Spleen (tissue), 11 donors: Measurements from ENCODE around the gene CUBN. TPM values are rescaled to one million over a fixed set of nuclear protein-coding genes. Genes with fewer than 3 reads are reported as not detected.

Experiments used
- DNase-seq: peaks from one replicate; pipeline ENCODE4 v3.0.0-alpha.2; 2020
- H3K27ac ChIP-seq, 8 donors: fragments of 200-600 bp; sonication (generic) in 7 of 8; 1 replicate in 4 of 8; 2 replicates in 4 of 8; pipeline versions ENCODE4 v1.5.0 to v1.8.0; 2016 to 2021; ENCODE audit warnings: inconsistent platforms in 4 of 8, mild to moderate bottlenecking in 4 of 8, moderate library complexity in 1 of 8
- H3K27me3 ChIP-seq, 7 donors: fragments of 200-600 bp; sonication (generic) in 6 of 7; replicated peaks in 1 of 7; 1 replicate in 4 of 7; 2 replicates in 3 of 7; pipeline versions ENCODE4 v1.5.0 to v1.8.0; 2016 to 2021; ENCODE audit warnings: inconsistent platforms in 3 of 7, mild to moderate bottlenecking in 1 of 7
- H3K36me3 ChIP-seq, 6 donors: fragments of 200-600 bp; sonication (generic) in 5 of 6; 1 replicate in 4 of 6; 2 replicates in 2 of 6; pipeline versions ENCODE4 v1.5.0 to v1.8.0; 2016 to 2021; ENCODE audit warnings: inconsistent platforms in 2 of 6
- H3K4me1 ChIP-seq, 6 donors: fragments of 200-600 bp; sonication (generic) in 5 of 6; 1 replicate in 3 of 6; 2 replicates in 3 of 6; pipeline versions ENCODE4 v1.5.0 to v1.8.0; 2016 to 2021; ENCODE audit warnings: inconsistent platforms in 3 of 6
- H3K4me3 ChIP-seq, 8 donors: fragments of 200-600 bp; sonication (generic) in 7 of 8; 1 replicate in 4 of 8; 2 replicates in 4 of 8; pipeline versions ENCODE4 v1.5.0 to v1.8.0; 2016 to 2021; ENCODE audit warnings: inconsistent platforms in 4 of 8, mild to moderate bottlenecking in 4 of 8, moderate library complexity in 2 of 8
- H3K9me3 ChIP-seq, 8 donors: fragments of 200-600 bp; sonication (generic) in 7 of 8; 1 replicate in 4 of 8; 2 replicates in 4 of 8; pipeline versions ENCODE4 v1.5.0 to v1.8.0; 2016 to 2021; ENCODE audit warnings: inconsistent platforms in 4 of 8
- POLR2A ChIP-seq, 3 donors: fragments of 450-650 bp; IDR thresholded peaks; one replicate each; pipeline ENCODE4 v1.5.1; 2017; ENCODE audit warnings: antibody characterized with exemption in 3 of 3, mild to moderate bottlenecking in 1 of 3
- POLR2AphosphoS5 ChIP-seq, 3 donors: sonication (generic); formaldehyde crosslinking; IDR thresholded peaks; one replicate each; pipeline ENCODE4 v1.5.1; 2017; ENCODE audit warnings: antibody characterized with exemption in 3 of 3
- WGBS, 5 donors: extraction: QIAGEN DNeasy Blood & Tissue Kit in 3 of 5; methylation state at CpG; one replicate each; pipeline versions ENCODE4 v1.1.5 to v1.1.7; 2013 to 2018; 5-methylcytosine and 5-hydroxymethylcytosine counted together
- intact Hi-C: fragments of 100-400 bp; cut with DNase I; formaldehyde crosslinking; loops from one replicate; pipeline ENCODE4 v1.15.0; 2023; ENCODE audit warnings: low total_unique reads
- polyA plus RNA-seq, 3 donors: library from polyadenylated mRNA; stranded (reverse); fragments of 200-250 nt; gene quantifications; one replicate each; pipeline ENCODE4 v1.2.1, GENCODE V29; 2013
- total RNA-seq, 7 donors: library from RNA; depleted of rRNA in 3 of 7; stranded (reverse); fragments of >200 nt in 3 of 7; fragmentation: NEBNext Ultra II Directional in 4 of 7; extraction: Animal tissue kit (Norgen Biotek cat#: 25700) in 4 of 7; gene quantifications; one replicate each; pipeline versions ENCODE4 v1.1.0 to v1.2.1, GENCODE V29; 2016 to 2021
- TF ChIP-seq, protein P1 (sequence below), 11 experiments: fragments of 200-600 bp in 7 of 11; fragments of 450-650 bp in 4 of 11; sonication (generic) in 4 of 11; IDR thresholded peaks in 8 of 11; conservative IDR thresholded peaks in 3 of 11; 1 replicate in 7 of 11; 2 replicates in 4 of 11; pipeline versions ENCODE4 v1.4.0 to v1.8.0; 2016 to 2021; ENCODE audit warnings: antibody characterized with exemption in 11 of 11, inconsistent platforms in 4 of 11, mild to moderate bottlenecking in 1 of 11
- donor health status: healthy with polysubstance abuse.
- donor health status: DM: no; HTN: no; CAD: no; lungs with moderate emphysema.
- donor health status: DM: no; HTN: no; CAD: no.
- donor health status: Bipolar disorder and iron deficiency.
- donor health status: healthy.
- donor health status: DM: no; HTN: no; CAD: no.
- donor health status: DM: yes; HTN: yes; CAD: no.

The CUBN gene
- total and polyA plus RNA-seq, 10 donors: 0.24 to 12.1 (median 5.4) TPM

DNA sequence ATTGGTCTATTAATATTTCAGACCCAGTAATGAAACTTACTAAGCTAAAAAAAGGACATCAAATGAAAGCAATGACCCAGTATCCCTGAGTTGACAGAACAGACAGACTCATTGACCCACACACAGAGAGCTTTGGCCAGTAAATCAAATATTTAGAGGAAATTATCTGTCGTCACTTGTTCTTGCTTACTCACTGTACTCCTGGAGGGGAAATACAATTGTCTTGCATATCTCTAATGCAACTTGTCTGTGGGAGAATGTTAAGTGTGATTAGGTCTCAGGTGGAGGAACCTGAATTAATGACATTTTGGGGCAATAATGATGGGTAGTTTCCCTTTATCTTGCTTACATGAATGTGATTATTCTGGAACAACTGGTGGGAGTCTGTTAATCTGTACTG is 80.4 kb downstream of the CUBN start:
- peaks cover 0 to 4% (median 0%) of the 10 kb centered on the region in 6 donors for H3K4me1 ChIP-seq
- no peak overlapping the region for H3K4me3 ChIP-seq
- intact Hi-C loops: no loop called here
- TF ChIP-seq, protein P1, sequence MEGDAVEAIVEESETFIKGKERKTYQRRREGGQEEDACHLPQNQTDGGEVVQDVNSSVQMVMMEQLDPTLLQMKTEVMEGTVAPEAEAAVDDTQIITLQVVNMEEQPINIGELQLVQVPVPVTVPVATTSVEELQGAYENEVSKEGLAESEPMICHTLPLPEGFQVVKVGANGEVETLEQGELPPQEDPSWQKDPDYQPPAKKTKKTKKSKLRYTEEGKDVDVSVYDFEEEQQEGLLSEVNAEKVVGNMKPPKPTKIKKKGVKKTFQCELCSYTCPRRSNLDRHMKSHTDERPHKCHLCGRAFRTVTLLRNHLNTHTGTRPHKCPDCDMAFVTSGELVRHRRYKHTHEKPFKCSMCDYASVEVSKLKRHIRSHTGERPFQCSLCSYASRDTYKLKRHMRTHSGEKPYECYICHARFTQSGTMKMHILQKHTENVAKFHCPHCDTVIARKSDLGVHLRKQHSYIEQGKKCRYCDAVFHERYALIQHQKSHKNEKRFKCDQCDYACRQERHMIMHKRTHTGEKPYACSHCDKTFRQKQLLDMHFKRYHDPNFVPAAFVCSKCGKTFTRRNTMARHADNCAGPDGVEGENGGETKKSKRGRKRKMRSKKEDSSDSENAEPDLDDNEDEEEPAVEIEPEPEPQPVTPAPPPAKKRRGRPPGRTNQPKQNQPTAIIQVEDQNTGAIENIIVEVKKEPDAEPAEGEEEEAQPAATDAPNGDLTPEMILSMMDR (IDR thresholded peaks at IDR 0.05 in 8 of 11, conservative IDR thresholded peaks at IDR 0.05 in 3 of 11): no peak
- TF ChIP-seq POLR2A (IDR thresholded peaks at IDR 0.05): no peak
- no peak for TF ChIP-seq POLR2AphosphoS5 (IDR thresholded peaks at IDR 0.05)
- no peaks in the 10 kb centered on the region for H3K36me3 ChIP-seq
- no peak for DNase-seq
- peaks cover 0 to 9% (median 0%) of the 10 kb centered on the region in 8 donors for H3K9me3 ChIP-seq
- WGBS, 5 donors: 37 to 53% (median 44%) methylated on average over 1 of the region's 1 CpG
- no peaks in the 10 kb centered on the region for H3K27me3 ChIP-seq
- H3K27ac ChIP-seq: no peak overlapping the region

- intact Hi-C loops: no loop called here
These were observed 81.7 kb downstream of the CUBN start for GRCh38 chr10:17047908-17048307.

DNA sequence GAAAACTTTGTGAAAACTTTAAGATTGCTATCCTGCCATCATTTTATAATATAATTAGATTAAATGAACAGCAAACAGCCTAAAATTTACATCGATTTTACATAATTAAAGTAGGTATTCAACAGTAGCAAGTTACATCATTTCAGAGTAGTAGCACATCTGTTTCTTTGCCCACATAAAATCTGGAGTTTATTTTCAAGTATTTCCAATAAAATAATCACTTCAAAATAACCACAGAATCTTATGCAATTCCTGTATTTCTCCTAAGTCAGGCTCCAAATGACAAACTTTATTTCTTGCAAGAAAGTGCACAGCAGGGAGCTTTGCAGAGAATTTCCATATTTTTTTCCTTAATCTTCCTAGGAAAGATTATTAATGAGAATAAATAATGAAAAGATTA is 82.6 kb downstream of the CUBN start:
- H3K4me3 ChIP-seq: no peak overlapping the region
- peaks cover 0 to 8% (median 0%) of the 10 kb centered on the region in 8 donors for H3K9me3 ChIP-seq
- TF ChIP-seq POLR2AphosphoS5 (IDR thresholded peaks at IDR 0.05): no peak
- TF ChIP-seq POLR2A (IDR thresholded peaks at IDR 0.05): no peak
- TF ChIP-seq, protein P1 (IDR thresholded peaks at IDR 0.05 in 8 of 11, conservative IDR thresholded peaks at IDR 0.05 in 3 of 11): no peak
- H3K4me1 ChIP-seq: peaks cover 0 to 4% (median 0%) of the 10 kb centered on the region in 6 donors
- no peaks in the 10 kb centered on the region for H3K27me3 ChIP-seq
- 82 to 90% (median 89%) methylated on average over 1 of the region's 1 CpG for WGBS, 5 donors
- intact Hi-C loops: no loop called here
- no peaks in the 10 kb centered on the region for H3K36me3 ChIP-seq
- no peak overlapping the region for H3K27ac ChIP-seq
- no peak for DNase-seq

More at GRCh38 chr10:17047908-17048307, 81.7 kb downstream of the CUBN start:
- H3K27ac ChIP-seq: no peak overlapping the region
- TF ChIP-seq POLR2A (IDR thresholded peaks at IDR 0.05) (no peak), POLR2AphosphoS5 (IDR thresholded peaks at IDR 0.05) (no peak)
- TF ChIP-seq, protein P1 (IDR thresholded peaks at IDR 0.05 in 8 of 11, conservative IDR thresholded peaks at IDR 0.05 in 3 of 11): no peak
- H3K9me3 ChIP-seq: peaks cover 0 to 9% (median 0%) of the 10 kb centered on the region in 8 donors
- H3K4me1 ChIP-seq: peaks cover 0 to 4% (median 0%) of the 10 kb centered on the region in 6 donors
- H3K27me3 ChIP-seq: no peaks in the 10 kb centered on the region
- no peaks in the 10 kb centered on the region for H3K36me3 ChIP-seq
- H3K4me3 ChIP-seq: no peak overlapping the region
- WGBS, 5 donors: 82 to 90% (median 87%) methylated on average over 3 of the region's 3 CpGs
- DNase-seq: no peak

DNA sequence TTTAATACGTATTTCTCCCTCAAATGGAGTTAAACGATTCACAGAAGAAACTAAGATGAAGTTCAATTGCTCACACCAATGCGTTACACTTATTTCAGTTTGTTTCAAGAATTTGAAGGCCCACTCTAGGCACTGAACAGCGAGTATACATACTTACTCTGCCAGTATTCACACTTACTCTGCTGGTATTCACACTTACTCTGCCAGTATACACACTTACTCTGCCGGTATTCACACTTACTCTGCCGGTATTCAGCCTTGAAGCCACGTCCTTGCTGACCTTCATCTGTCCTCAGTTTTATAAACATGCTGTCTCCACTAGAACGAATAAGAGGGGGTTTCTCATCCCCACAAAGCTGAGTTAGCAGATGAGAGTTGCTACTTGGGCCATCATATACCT is 86.0 kb downstream of the CUBN start:
- no peak for DNase-seq
- Histone ChIP-seq H3K27me3 (no peaks in the 10 kb centered on the region), H3K36me3 (no peaks in the 10 kb centered on the region), H3K4me3 (no peak overlapping the region), H3K4me1 (no peaks in the 10 kb centered on the region), H3K9me3 (no peaks in the 10 kb centered on the region), H3K27ac (no peak overlapping the region)
- TF ChIP-seq POLR2AphosphoS5 (IDR thresholded peaks at IDR 0.05): no peak
- no peak for TF ChIP-seq POLR2A (IDR thresholded peaks at IDR 0.05)
- TF ChIP-seq, protein P1 (IDR thresholded peaks at IDR 0.05 in 8 of 11, conservative IDR thresholded peaks at IDR 0.05 in 3 of 11): no peak
- 78 to 82% (median 81%) methylated on average over 8 of the region's 8 CpGs for WGBS, 5 donors
- intact Hi-C loops: no loop called here
